ENCODE results near the gene IL27RA. TPM values are rescaled to one million over a fixed set of nuclear protein-coding genes. Genes with fewer than 3 reads are reported as not detected.

The IL27RA gene
- total RNA-seq, 1 experiment from 2014 or later, result 14.2 TPM

GRCh38 chr19:14055396-14055795, 23.8 kb downstream of the IL27RA start:
- no peaks in the 10 kb centered on the region for H3K9me2 ChIP-seq (replicated peaks; ENCODE audit: low read length)
- H3K79me2 ChIP-seq (ENCODE audit: low read length), result no peaks in the 10 kb centered on the region
- H3K4me3 ChIP-seq (ENCODE audit: low read length), result no peak overlapping the region
- ChIA-PET POLR2A (ENCODE audit: unreplicated experiment) (no interaction called here), CTCF (interaction anchor here (0.6 kb wide), 1 partner anchor 475 kb away, joined by 5 read pairs; no protein-coding TSS in a partner anchor)
- H2AFZ ChIP-seq (ENCODE audit: low read length), result no peak overlapping the region
- BruUV-seq (replicated peaks), result no TSS peak
- no peak overlapping the region for H3K4me2 ChIP-seq (ENCODE audit: low read length)
- TF ChIP-seq, protein P1, sequence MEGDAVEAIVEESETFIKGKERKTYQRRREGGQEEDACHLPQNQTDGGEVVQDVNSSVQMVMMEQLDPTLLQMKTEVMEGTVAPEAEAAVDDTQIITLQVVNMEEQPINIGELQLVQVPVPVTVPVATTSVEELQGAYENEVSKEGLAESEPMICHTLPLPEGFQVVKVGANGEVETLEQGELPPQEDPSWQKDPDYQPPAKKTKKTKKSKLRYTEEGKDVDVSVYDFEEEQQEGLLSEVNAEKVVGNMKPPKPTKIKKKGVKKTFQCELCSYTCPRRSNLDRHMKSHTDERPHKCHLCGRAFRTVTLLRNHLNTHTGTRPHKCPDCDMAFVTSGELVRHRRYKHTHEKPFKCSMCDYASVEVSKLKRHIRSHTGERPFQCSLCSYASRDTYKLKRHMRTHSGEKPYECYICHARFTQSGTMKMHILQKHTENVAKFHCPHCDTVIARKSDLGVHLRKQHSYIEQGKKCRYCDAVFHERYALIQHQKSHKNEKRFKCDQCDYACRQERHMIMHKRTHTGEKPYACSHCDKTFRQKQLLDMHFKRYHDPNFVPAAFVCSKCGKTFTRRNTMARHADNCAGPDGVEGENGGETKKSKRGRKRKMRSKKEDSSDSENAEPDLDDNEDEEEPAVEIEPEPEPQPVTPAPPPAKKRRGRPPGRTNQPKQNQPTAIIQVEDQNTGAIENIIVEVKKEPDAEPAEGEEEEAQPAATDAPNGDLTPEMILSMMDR (conservative IDR thresholded peaks at IDR 0.05; ENCODE audit: low read depth, low read length), result no peak
- TF ChIP-seq EZH2 (IDR thresholded peaks at IDR 0.05; ENCODE audit: low read length, unreplicated experiment) (no peak), EZH2phosphoT487 (IDR thresholded peaks at IDR 0.05; ENCODE audit: borderline replicate concordance, low read length) (no peak)
- no peaks in the 10 kb centered on the region for H3K36me3 ChIP-seq (ENCODE audit: low read depth, low read length)
- H4K20me1 ChIP-seq (ENCODE audit: low read length), result no peaks in the 10 kb centered on the region
- H3K9me3 ChIP-seq (ENCODE audit: low read length), result no peaks in the 10 kb centered on the region
- intact Hi-C loops (cut with micrococcal nuclease), result no loop called here
- no peak overlapping the region for H3K9ac ChIP-seq (ENCODE audit: low read length)
- no peaks in the 10 kb centered on the region for H3K27me3 ChIP-seq (ENCODE audit: low read length)
- H3F3A ChIP-seq (ENCODE audit: low read length, unreplicated experiment), result no peaks in the 10 kb centered on the region
- H3K27ac ChIP-seq (ENCODE audit: low read length), result no peak overlapping the region
- DNase-seq (no peak), ATAC-seq (no peak)
- H3K4me1 ChIP-seq (ENCODE audit: insufficient read depth, low read length), result peaks cover 8% of the 10 kb centered on the region

- H3K4me3 ChIP-seq (ENCODE audit: low read length), result no peak overlapping the region
- H2AFZ ChIP-seq (ENCODE audit: low read length), result no peak overlapping the region
- peaks cover 8% of the 10 kb centered on the region for H3K4me1 ChIP-seq (ENCODE audit: insufficient read depth, low read length)
- no peaks in the 10 kb centered on the region for H4K20me1 ChIP-seq (ENCODE audit: low read length)
- H3K9me3 ChIP-seq (ENCODE audit: low read length), result no peaks in the 10 kb centered on the region
- intact Hi-C loops (cut with micrococcal nuclease), result no loop called here
- H3K9me2 ChIP-seq (replicated peaks; ENCODE audit: low read length), result no peaks in the 10 kb centered on the region
- ChIA-PET POLR2A (ENCODE audit: unreplicated experiment) (no interaction called here), CTCF (interaction anchor here (0.6 kb wide), 1 partner anchor 476 kb away, joined by 5 read pairs; no protein-coding TSS in a partner anchor)
- H3K27ac ChIP-seq (ENCODE audit: low read length), result no peak overlapping the region
- H3K27me3 ChIP-seq (ENCODE audit: low read length), result no peaks in the 10 kb centered on the region
- H3K4me2 ChIP-seq (ENCODE audit: low read length), result no peak overlapping the region
- TF ChIP-seq EZH2phosphoT487 (IDR thresholded peaks at IDR 0.05; ENCODE audit: borderline replicate concordance, low read length), result no peak
- TF ChIP-seq, protein P1 (conservative IDR thresholded peaks at IDR 0.05; ENCODE audit: low read depth, low read length), result no peak
- TF ChIP-seq EZH2 (IDR thresholded peaks at IDR 0.05; ENCODE audit: low read length, unreplicated experiment), result no peak
- no peak for ATAC-seq
- no peak overlapping the region for H3K9ac ChIP-seq (ENCODE audit: low read length)
- BruUV-seq (replicated peaks), result no TSS peak
- no peaks in the 10 kb centered on the region for H3F3A ChIP-seq (ENCODE audit: low read length, unreplicated experiment)
- DNase-seq, result no peak
- no peaks in the 10 kb centered on the region for H3K79me2 ChIP-seq (ENCODE audit: low read length)
- H3K36me3 ChIP-seq (ENCODE audit: low read depth, low read length), result no peaks in the 10 kb centered on the region
Observed at GRCh38 chr19:14056069-14056666, 24.6 kb downstream of the IL27RA start.

- no TSS peak for BruUV-seq (replicated peaks)
- Histone ChIP-seq H3K36me3 (ENCODE audit: low read depth, low read length) (no peaks in the 10 kb centered on the region), H3K4me1 (ENCODE audit: insufficient read depth, low read length) (peaks cover 15% of the 10 kb centered on the region), H3K4me2 (ENCODE audit: low read length) (peak overlapping the region; percentile 89), H3K27ac (ENCODE audit: low read length) (no peak overlapping the region), H3K79me2 (ENCODE audit: low read length) (no peaks in the 10 kb centered on the region), H3K4me3 (ENCODE audit: low read length) (peak overlapping the region; percentile 59; the same call in 1 of the 2 replicates), H4K20me1 (ENCODE audit: low read length) (no peaks in the 10 kb centered on the region), H3K9ac (ENCODE audit: low read length) (no peak overlapping the region), H3K27me3 (ENCODE audit: low read length) (no peaks in the 10 kb centered on the region), H2AFZ (ENCODE audit: low read length) (peak overlapping the region; percentile 65), H3F3A (ENCODE audit: low read length, unreplicated experiment) (no peaks in the 10 kb centered on the region), H3K9me3 (ENCODE audit: low read length) (no peaks in the 10 kb centered on the region), H3K9me2 (replicated peaks; ENCODE audit: low read length) (no peaks in the 10 kb centered on the region)
- no peak for DNase-seq
- no peak for TF ChIP-seq EZH2phosphoT487 (IDR thresholded peaks at IDR 0.05; ENCODE audit: borderline replicate concordance, low read length)
- TF ChIP-seq EZH2 (IDR thresholded peaks at IDR 0.05; ENCODE audit: low read length, unreplicated experiment), result no peak
- TF ChIP-seq, protein P1 (conservative IDR thresholded peaks at IDR 0.05; ENCODE audit: low read depth, low read length), result no peak
- intact Hi-C loops (cut with micrococcal nuclease), result no loop called here
- ChIA-PET CTCF (interaction anchor here (1.0 kb wide), 1 partner anchor 80 kb away, joined by 4 read pairs; the partner anchor contains the start of gene ASF1B), POLR2A (ENCODE audit: unreplicated experiment) (no interaction called here)
- no peak for ATAC-seq
Observed at GRCh38 chr19:14056741-14057356, 25.3 kb downstream of the IL27RA start.
